ENCODE measurements around the gene NF1. TPM values are rescaled to one million over a fixed set of nuclear protein-coding genes. Genes with fewer than 3 reads are reported as not detected.
A peak's percentile ranks its signal among the peaks of the same experiment; 100 is the strongest.
"Not testable (repeated sequence)": the region's sequence is repeated elsewhere in the genome, so short reads cannot be mapped to it uniquely, and the experiment has no call there.

NF1 gene
- total RNA-seq, 4 donors from 2014 or later: 66.1 to 107 (median 90.9) TPM

GRCh38 chr17:31148205-31148604 lies 53.4 kb downstream of the NF1 start:
- DNase-seq (ENCODE audit: low spot score in 2 of 2): no peak
- H3K9me3 ChIP-seq: peaks cover 0 to 13% (median 0%) of the 10 kb centered on the region in 4 donors
- WGBS, 2 donors: 54 to 69% methylated on average over 3 of the region's 3 CpGs

DNA sequence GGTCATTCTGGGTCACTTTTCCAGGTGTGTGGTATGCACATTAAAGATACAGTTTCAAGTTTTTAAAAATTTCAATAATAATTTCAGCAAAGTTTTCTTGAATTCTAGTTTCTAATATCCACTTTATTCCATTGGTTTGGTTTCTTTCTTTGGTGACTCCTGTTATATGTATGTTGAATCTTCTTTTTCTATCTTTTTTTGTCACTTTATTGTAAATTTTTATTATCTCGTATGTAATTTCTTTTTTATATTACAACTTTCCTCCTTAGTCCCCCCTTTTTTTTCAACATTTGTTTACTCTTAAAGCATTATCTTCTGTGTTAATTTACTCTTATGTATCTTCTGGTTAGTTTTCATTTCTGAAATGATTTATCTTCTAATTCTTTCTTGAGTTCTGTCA lies 57.5 kb downstream of the NF1 start:
- Histone ChIP-seq H3K36me3 (peaks cover 0 to 5% (median 0%) of the 10 kb centered on the region in 3 donors), H3K4me3 (no peak overlapping the region), H3K27me3 (no peaks in the 10 kb centered on the region), H3K27ac (no peak overlapping the region), H3K9me3 (peaks cover 0 to 13% (median 0%) of the 10 kb centered on the region in 4 donors), H3K4me1 (peaks cover 0 to 9% (median 2%) of the 10 kb centered on the region in 4 donors)
- TF ChIP-seq POLR2A (IDR thresholded peaks at IDR 0.05) (no peak), CTCF (IDR thresholded peaks at IDR 0.05) (no peak), EP300 (IDR thresholded peaks at IDR 0.05) (no peak)
- DNase-seq (ENCODE audit: low spot score in 2 of 2): no peak
- WGBS, 2 donors: 91 to 95% methylated on average over 1 of the region's 1 CpG

More at GRCh38 chr17:31148205-31148604, 53.4 kb downstream of the NF1 start:
- peaks cover 0 to 25% (median 5%) of the 10 kb centered on the region in 4 donors for H3K4me1 ChIP-seq
- H3K4me3 ChIP-seq: no peak overlapping the region
- no peaks in the 10 kb centered on the region for H3K27me3 ChIP-seq
- peak overlapping the region in 2 of 4 donors; percentile 37 to 62 for H3K27ac ChIP-seq
- no peak for TF ChIP-seq EP300 (IDR thresholded peaks at IDR 0.05)
- TF ChIP-seq CTCF (IDR thresholded peaks at IDR 0.05): no peak
- TF ChIP-seq POLR2A (IDR thresholded peaks at IDR 0.05): no peak
- peaks cover 0 to 18% (median 0%) of the 10 kb centered on the region in 3 donors for H3K36me3 ChIP-seq

DNA sequence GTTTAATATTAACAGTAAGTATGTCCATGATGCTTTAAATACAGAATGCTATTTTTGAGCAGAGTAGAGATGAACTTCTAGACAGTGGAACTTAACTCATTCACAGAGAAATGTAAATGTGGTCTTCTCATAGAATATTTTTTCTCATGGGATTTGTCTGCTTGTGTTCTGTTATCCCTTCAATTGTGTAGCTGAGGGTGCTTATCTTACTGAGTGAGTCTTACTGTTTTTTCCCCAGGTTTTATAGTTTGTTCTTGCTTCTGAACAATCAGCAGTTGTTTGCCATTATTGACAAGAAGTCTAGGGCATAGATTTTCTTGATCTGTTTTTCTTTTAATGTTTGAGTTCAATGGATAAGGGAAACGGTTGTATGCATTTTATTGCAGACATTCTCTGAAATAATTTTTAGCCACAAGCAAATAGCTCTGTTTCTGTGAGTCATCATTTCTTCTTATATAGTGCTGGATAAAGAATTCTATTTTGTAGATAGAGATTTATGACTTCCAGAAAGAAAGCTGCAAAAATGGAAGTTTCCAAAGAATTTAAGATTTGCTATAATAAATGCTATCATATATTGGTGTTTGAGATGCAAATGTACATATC lies 60.5 kb downstream of the NF1 start:
- Histone ChIP-seq H3K27ac (no peak overlapping the region), H3K4me1 (peaks cover 0 to 12% (median 0%) of the 10 kb centered on the region in 4 donors), H3K36me3 (peaks cover 0 to 10% (median 0%) of the 10 kb centered on the region in 3 donors), H3K4me3 (no peak overlapping the region), H3K27me3 (no peaks in the 10 kb centered on the region), H3K9me3 (peaks cover 0 to 13% (median 0%) of the 10 kb centered on the region in 4 donors)
- DNase-seq (ENCODE audit: low spot score in 2 of 2): no peak
- TF ChIP-seq CTCF (IDR thresholded peaks at IDR 0.05) (no peak), EP300 (IDR thresholded peaks at IDR 0.05) (no peak), POLR2A (IDR thresholded peaks at IDR 0.05) (no peak)
- 31 to 42% methylated on average over 1 of the region's 1 CpG for WGBS, 2 donors

- Histone ChIP-seq H3K9me3 (peaks cover 0 to 13% (median 0%) of the 10 kb centered on the region in 4 donors), H3K27ac (no peak overlapping the region), H3K27me3 (no peaks in the 10 kb centered on the region), H3K4me3 (no peak overlapping the region), H3K36me3 (peaks cover 0 to 13% (median 0%) of the 10 kb centered on the region in 3 donors), H3K4me1 (peaks cover 0 to 15% (median 0%) of the 10 kb centered on the region in 4 donors)
- TF ChIP-seq EP300 (IDR thresholded peaks at IDR 0.05) (no peak), POLR2A (IDR thresholded peaks at IDR 0.05) (no peak), CTCF (IDR thresholded peaks at IDR 0.05) (no peak)
- no peak for DNase-seq (ENCODE audit: low spot score in 2 of 2)
- WGBS, 2 donors: 59 to 61% methylated on average over 2 of the region's 2 CpGs
Observed at GRCh38 chr17:31156326-31156725, 61.5 kb downstream of the NF1 start.

- not testable (repeated sequence) for H3K4me3 ChIP-seq; DNase-seq (ENCODE audit: low spot score in 2 of 2); H3K36me3 ChIP-seq; H3K27me3 ChIP-seq; H3K27ac ChIP-seq
- 92 to 97% methylated on average over 6 of the region's 6 CpGs for WGBS, 2 donors
- peaks cover 0 to 15% (median 0%) of the 10 kb centered on the region in 4 donors for H3K4me1 ChIP-seq
- peaks cover 0 to 10% (median 0%) of the 10 kb centered on the region in 4 donors for H3K9me3 ChIP-seq
Observed at GRCh38 chr17:31156864-31157263, 62.1 kb downstream of the NF1 start.

All from tibial nerve (tissue), 4 donors.